HEK293 (cell line): ENCODE measurements around the gene KIRREL3.

Source experiments
- CTCF ChIA-PET: fragments of 350-600 bp; formaldehyde crosslinking; extraction: SDS; loops from one replicate; lab custom pipeline; 2021; ENCODE audit warnings: antibody characterized with exemption; lab: Yijun Ruan, JAX
- POLR2A ChIA-PET: fragments of 300-600 bp; formaldehyde crosslinking; extraction: SDS; loops from one replicate; lab custom pipeline; 2020; ENCODE audit warnings: antibody characterized with exemption, inconsistent platforms; lab: Yijun Ruan, JAX
- H3K27ac ChIP-seq: fragments of 200-500 bp; sonication (Bioruptor generic); 2 replicates; pipeline ENCODE4 v1.5.1; 2014; ENCODE audit warnings: low read depth, low read length, control low read depth, inconsistent platforms; ENCODE audit errors: extremely low read depth
- H3K36me3 ChIP-seq, 2 experiments: fragments of 200-500 bp in 1 of 2; sonication (Bioruptor generic) in 1 of 2; 1 replicate in 1 of 2; 2 replicates in 1 of 2; pipeline ENCODE4 v1.5.1; 2014 to 2017; ENCODE audit warnings: inconsistent platforms in 2 of 2, low read length in 2 of 2; ENCODE audit not compliant: control insufficient read depth in 2 of 2, insufficient read depth in 1 of 2
- H3K4me1 ChIP-seq: fragments of 200-500 bp; sonication (Bioruptor generic); 2 replicates; pipeline ENCODE4 v1.5.1; 2014; ENCODE audit warnings: mild to moderate bottlenecking, low read length, inconsistent platforms; ENCODE audit not compliant: control insufficient read depth, insufficient read depth
- H3K4me3 ChIP-seq: 2 replicates; pipeline ENCODE4 v1.5.1; 2011; ENCODE audit warnings: low read depth, mild to moderate bottlenecking, control low read depth, low read length, moderate library complexity
- H3K9me3 ChIP-seq: fragments of 200-500 bp; sonication (Bioruptor generic); 2 replicates; pipeline ENCODE4 v1.5.1; 2014; ENCODE audit warnings: low read depth, low read length, inconsistent platforms; ENCODE audit not compliant: control insufficient read depth, insufficient read depth
- HOXA7 ChIP-seq: sonication (generic); formaldehyde crosslinking; IDR thresholded peaks from 2 replicates; pipeline ENCODE4 v1.8.1; 2022; ENCODE audit warnings: missing genetic modification reagents, borderline replicate concordance
- KLF16 ChIP-seq: fragments of 450-650 bp; formaldehyde crosslinking; IDR thresholded peaks from 2 replicates; pipeline ENCODE4 v1.5.1; 2017; ENCODE audit warnings: missing biosample characterization, missing genetic modification characterization
- KLF7 ChIP-seq: fragments of 450-650 bp; formaldehyde crosslinking; IDR thresholded peaks from 2 replicates; pipeline ENCODE4 v1.5.1; 2016; ENCODE audit warnings: missing biosample characterization, missing genetic modification characterization, borderline replicate concordance
- MEIS1 ChIP-seq: sonication (generic); formaldehyde crosslinking; IDR thresholded peaks from 2 replicates; pipeline ENCODE4 v1.8.1; 2022; ENCODE audit warnings: missing genetic modification reagents, mild to moderate bottlenecking, borderline replicate concordance
- OVOL3 ChIP-seq: fragments of 450-650 bp; formaldehyde crosslinking; IDR thresholded peaks from 2 replicates; pipeline ENCODE4 v1.5.1; 2016; ENCODE audit warnings: missing biosample characterization, missing genetic modification characterization
- TSHZ1 ChIP-seq: fragments of 450-650 bp; formaldehyde crosslinking; IDR thresholded peaks from 2 replicates; pipeline ENCODE4 v1.5.1; 2016; ENCODE audit warnings: missing biosample characterization, missing genetic modification characterization, borderline replicate concordance
- ZBTB1 ChIP-seq: fragments of 450-650 bp; formaldehyde crosslinking; IDR thresholded peaks from 2 replicates; pipeline ENCODE4 v1.5.1; 2016; ENCODE audit warnings: missing biosample characterization, missing genetic modification characterization
- ZBTB21 ChIP-seq: fragments of 450-650 bp; formaldehyde crosslinking; IDR thresholded peaks from 2 replicates; pipeline ENCODE4 v1.5.1; 2017; ENCODE audit warnings: missing biosample characterization, missing genetic modification characterization
- ZFP3 ChIP-seq: fragments of 450-650 bp; formaldehyde crosslinking; IDR thresholded peaks from 2 replicates; pipeline ENCODE4 v1.5.1; 2016; ENCODE audit warnings: low read depth, missing biosample characterization, missing genetic modification characterization
- ZFP37 ChIP-seq: fragments of 450-650 bp; formaldehyde crosslinking; IDR thresholded peaks from 2 replicates; pipeline ENCODE4 v1.5.1; 2016; ENCODE audit warnings: missing biosample characterization, missing genetic modification characterization
- ZNF10 ChIP-seq: fragments of 450-650 bp; formaldehyde crosslinking; IDR thresholded peaks from 2 replicates; pipeline ENCODE4 v1.5.1; 2017; ENCODE audit warnings: missing biosample characterization, missing genetic modification characterization
- ZNF112 ChIP-seq: fragments of 450-650 bp; formaldehyde crosslinking; IDR thresholded peaks from 2 replicates; pipeline ENCODE4 v1.5.0; 2017; ENCODE audit warnings: missing biosample characterization, missing genetic modification characterization
- ZNF121 ChIP-seq: fragments of 450-650 bp; formaldehyde crosslinking; IDR thresholded peaks from 2 replicates; pipeline ENCODE4 v1.5.1; 2016; ENCODE audit warnings: missing biosample characterization, missing genetic modification characterization
- ZNF280C ChIP-seq: fragments of 450-650 bp; formaldehyde crosslinking; IDR thresholded peaks from 2 replicates; pipeline ENCODE4 v1.5.1; 2016; ENCODE audit warnings: missing biosample characterization, missing genetic modification characterization
- ZNF341 ChIP-seq: fragments of 450-650 bp; formaldehyde crosslinking; IDR thresholded peaks from 2 replicates; pipeline ENCODE4; 2016; ENCODE audit warnings: low read depth, missing biosample characterization, missing genetic modification characterization
- ZNF350 ChIP-seq: fragments of 450-650 bp; formaldehyde crosslinking; IDR thresholded peaks from 2 replicates; pipeline ENCODE4 v1.5.0; 2017; ENCODE audit warnings: missing biosample characterization, mild to moderate bottlenecking, missing genetic modification characterization
- ZNF37A ChIP-seq: fragments of 450-650 bp; IDR thresholded peaks from 2 replicates; pipeline ENCODE4 v1.5.1; 2018; ENCODE audit warnings: missing biosample characterization, missing genetic modification characterization
- ZNF544 ChIP-seq: fragments of 450-650 bp; formaldehyde crosslinking; IDR thresholded peaks from 2 replicates; pipeline ENCODE4 v1.5.0; 2017; ENCODE audit warnings: missing biosample characterization, missing genetic modification characterization
- ZNF596 ChIP-seq: fragments of 450-650 bp; IDR thresholded peaks from 2 replicates; pipeline ENCODE4 v1.5.0; 2018; ENCODE audit warnings: missing biosample characterization, mild to moderate bottlenecking, missing genetic modification characterization, moderate library complexity
- ZNF600 ChIP-seq: fragments of 450-650 bp; formaldehyde crosslinking; IDR thresholded peaks from 2 replicates; pipeline ENCODE4 v1.5.1; 2016; ENCODE audit warnings: missing biosample characterization, missing genetic modification characterization
- ZNF747 ChIP-seq: fragments of 450-650 bp; formaldehyde crosslinking; IDR thresholded peaks from 2 replicates; pipeline ENCODE4 v1.5.1; 2016; ENCODE audit warnings: missing biosample characterization, missing genetic modification characterization
- ZSCAN30 ChIP-seq: fragments of 450-650 bp; IDR thresholded peaks from 2 replicates; pipeline ENCODE4 v1.5.1; 2018; ENCODE audit warnings: missing biosample characterization, mild to moderate bottlenecking, missing genetic modification characterization, moderate library complexity

The KIRREL3 gene

GRCh38 chr11:126893796-126894195 is 106.8 kb downstream of the KIRREL3 start:
- Histone ChIP-seq H3K4me3 (no peak overlapping the region), H3K9me3 (no peaks in the 10 kb centered on the region), H3K4me1 (no peaks in the 10 kb centered on the region), H3K27ac (no peak overlapping the region), H3K36me3 (no peaks in the 10 kb centered on the region)
- ChIA-PET CTCF (interaction anchor here (0.6 kb wide), 1 partner anchor 15 kb away, joined by 4 read pairs; no protein-coding TSS in a partner anchor), POLR2A (no interaction called here)
- TF ChIP-seq MEIS1 (CRISPR knock-in tag) (no peak), TSHZ1 (tag by site-specific recombination) (no peak), ZSCAN30 (tag by site-specific recombination) (no peak), ZNF10 (tag by site-specific recombination) (no peak), HOXA7 (CRISPR knock-in tag) (no peak), ZNF350 (no peak)
- TF ChIP-seq, all 188 proteins: peak for 0

GRCh38 chr11:126892756-126893155 is 107.8 kb downstream of the KIRREL3 start:
- no peaks in the 10 kb centered on the region for H3K9me3 ChIP-seq
- H3K4me1 ChIP-seq: no peaks in the 10 kb centered on the region
- ChIA-PET POLR2A (no interaction called here), CTCF (no interaction called here)
- no peak overlapping the region for H3K4me3 ChIP-seq
- H3K36me3 ChIP-seq: no peaks in the 10 kb centered on the region
- no peak overlapping the region for H3K27ac ChIP-seq
- TF ChIP-seq ZBTB21 (tag by site-specific recombination): no peak
- no peak for TF ChIP-seq ZNF121 (tag by site-specific recombination)
- TF ChIP-seq ZNF544 (tag by site-specific recombination): no peak
- no peak for TF ChIP-seq ZBTB1 (tag by site-specific recombination)
- no peak for TF ChIP-seq KLF7 (tag by site-specific recombination)
- TF ChIP-seq ZNF280C (tag by site-specific recombination): no peak
- no peak for TF ChIP-seq KLF16 (tag by site-specific recombination)
- TF ChIP-seq ZFP3 (tag by site-specific recombination): no peak
- TF ChIP-seq ZNF112 (tag by site-specific recombination): no peak
- no peak for TF ChIP-seq ZFP37 (tag by site-specific recombination)
- TF ChIP-seq ZNF37A (tag by site-specific recombination): no peak
- no peak for TF ChIP-seq ZNF600 (tag by site-specific recombination)
- TF ChIP-seq ZNF10 (tag by site-specific recombination): no peak
- TF ChIP-seq ZNF747 (tag by site-specific recombination): no peak
- TF ChIP-seq ZNF341 (tag by site-specific recombination): no peak
- no peak for TF ChIP-seq OVOL3 (tag by site-specific recombination)
- TF ChIP-seq TSHZ1 (tag by site-specific recombination): no peak
- no peak for TF ChIP-seq ZNF596
